GM21529 (cell line): Measurements from ENCODE around the gene ADARB2.

ENCODE experiments used
- ATAC-seq: cut with Tn5 transposase; IDR thresholded peaks from one replicate; pipeline ENCODE4 v1.9.1; 2021; ENCODE audit not compliant: unreplicated experiment

The ADARB2 gene

DNA sequence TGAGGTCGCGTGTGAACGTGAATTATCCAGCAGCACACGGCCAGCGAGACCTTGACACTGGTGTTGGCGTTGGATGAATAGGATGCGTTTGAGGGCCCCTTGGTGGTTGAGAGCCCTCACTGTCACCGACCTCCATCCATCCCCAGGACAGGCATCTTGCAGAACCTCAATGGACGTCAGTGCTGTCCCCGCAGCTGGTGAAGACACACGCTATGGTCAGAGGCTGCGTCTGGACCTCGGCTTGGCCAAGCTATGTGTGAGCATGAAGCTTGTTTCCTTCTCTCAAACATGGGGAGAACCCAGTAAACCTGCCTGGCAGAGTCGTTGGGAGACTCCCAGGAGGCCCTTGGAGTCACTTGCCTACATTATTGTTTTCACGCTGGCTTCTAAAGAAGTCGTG, 229.2 kb downstream of the ADARB2 start:
- ATAC-seq: no peak

DNA sequence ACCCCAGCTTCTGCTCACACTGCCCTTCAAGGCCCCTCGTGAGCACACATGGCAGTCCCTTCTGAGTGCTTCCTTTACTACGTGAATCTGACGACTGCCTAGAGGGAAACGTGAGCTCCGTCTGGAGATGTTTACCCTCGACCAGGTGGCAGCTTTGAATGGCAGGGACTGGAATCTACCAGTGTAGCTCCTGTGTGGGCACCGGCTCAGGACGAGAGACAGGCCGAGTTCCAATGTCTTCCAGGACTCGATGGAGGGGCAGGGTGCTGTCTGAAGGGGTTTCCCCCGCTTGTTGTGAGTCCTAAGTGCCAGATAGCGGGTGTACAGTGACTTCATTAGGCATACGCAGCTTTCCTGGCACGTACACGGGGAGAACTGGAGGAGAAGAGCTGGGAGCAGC, 229.9 kb downstream of the ADARB2 start:
- no peak for ATAC-seq

DNA sequence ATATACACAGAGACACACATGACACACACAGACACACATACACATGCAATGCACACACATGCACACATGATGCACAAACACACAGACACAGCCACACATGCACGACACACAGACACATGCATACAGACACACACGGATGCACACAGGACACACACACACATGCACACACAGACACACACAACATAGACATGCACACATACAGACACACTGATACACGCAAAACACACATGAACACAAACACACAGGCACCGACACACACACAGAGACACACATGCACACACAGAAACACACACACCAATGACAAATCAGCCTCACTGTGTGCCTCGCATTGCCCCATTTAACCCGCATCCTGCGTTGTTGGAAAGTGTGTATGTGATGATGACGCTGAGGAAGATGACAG, 232.4 kb downstream of the ADARB2 start:
- ATAC-seq: no peak

DNA sequence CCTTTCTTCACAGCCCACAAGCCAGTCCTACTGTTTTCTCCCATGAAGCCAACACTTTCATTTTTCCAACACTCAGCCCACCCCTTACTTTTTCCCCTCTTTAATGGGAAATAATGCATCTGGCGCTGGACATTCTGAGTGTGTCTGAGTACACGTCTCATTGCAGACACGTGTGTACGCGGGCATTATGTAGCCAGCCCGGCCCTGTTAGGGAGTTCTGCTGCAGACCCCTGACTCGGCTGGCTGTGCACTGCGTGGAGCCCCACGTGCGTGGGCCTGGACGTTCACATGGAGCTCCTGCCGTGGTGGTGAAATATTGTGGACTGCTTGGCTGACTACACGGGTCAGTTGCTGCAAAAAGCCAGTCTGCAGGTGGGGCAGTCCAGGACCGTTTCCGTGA, 233.0 kb downstream of the ADARB2 start:
- ATAC-seq: no peak

DNA sequence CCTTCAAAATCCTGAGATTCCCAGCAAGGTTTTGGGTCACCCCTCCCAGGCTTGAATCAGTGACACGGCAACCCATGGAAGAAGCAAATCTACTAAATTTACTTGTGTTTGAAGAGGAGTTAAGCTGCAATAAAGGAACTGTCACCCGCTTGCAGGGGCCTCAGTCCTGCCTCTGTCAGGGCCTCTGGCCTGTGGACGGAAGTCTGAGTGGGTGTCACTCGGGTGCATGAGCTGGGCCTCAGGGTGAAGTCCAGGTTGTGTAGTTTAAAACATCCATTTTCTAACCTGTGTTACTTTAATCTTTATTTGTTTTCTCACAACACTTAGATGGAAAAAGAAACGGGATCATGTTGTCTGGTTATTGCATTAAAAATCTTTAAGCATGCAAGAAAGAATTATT, 234.9 kb downstream of the ADARB2 start:
- ATAC-seq: no peak

DNA sequence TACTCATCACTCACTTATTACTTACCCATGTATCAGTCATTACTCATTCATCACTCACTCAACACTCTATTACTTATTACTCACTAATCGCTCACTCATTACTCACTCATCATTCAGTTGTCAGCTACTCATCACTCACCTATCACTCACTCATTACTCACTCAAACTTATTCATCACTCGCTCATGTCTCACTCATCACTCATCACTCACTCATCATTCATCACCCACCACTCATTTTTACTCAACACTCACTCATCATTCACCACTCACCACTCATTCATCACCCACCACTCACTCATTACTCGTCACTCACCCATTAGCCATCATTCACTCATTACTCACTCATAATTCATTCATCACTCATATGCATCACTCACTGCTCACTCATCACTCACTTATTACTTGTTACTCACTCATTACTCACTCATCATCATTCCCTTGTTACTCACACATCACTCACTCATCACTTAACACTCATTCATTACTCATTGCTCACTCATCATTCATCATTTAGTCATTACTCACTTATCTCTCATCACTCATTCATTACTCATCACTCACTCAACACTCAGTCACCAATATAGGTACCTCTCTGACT, 237.9 kb downstream of the ADARB2 start:
- ATAC-seq: no peak

DNA sequence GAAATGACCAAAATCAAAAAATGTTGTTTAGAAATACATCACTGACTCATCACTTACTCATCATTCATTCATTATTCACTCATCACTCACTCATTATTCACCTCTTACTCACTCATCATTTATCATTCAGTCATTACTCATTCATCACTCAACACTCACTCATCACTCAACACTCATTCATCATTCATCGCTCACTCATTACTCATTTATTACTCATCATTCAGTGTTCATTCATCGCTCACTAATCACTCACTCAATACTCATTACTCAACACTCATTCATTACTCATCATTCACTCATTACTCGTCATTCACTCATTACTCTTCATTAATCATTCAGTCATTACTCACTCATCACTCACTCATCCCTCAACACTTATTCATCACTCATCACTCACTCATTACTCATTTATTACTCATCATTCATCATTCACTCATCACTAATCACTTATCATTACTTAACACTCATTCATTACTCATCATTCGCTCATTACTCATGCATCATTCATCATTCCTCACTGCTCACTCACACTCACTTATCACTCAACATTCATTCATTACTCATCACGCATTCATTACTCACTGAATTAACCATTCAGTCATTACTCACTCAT, 238.5 kb downstream of the ADARB2 start:
- ATAC-seq: no peak

DNA sequence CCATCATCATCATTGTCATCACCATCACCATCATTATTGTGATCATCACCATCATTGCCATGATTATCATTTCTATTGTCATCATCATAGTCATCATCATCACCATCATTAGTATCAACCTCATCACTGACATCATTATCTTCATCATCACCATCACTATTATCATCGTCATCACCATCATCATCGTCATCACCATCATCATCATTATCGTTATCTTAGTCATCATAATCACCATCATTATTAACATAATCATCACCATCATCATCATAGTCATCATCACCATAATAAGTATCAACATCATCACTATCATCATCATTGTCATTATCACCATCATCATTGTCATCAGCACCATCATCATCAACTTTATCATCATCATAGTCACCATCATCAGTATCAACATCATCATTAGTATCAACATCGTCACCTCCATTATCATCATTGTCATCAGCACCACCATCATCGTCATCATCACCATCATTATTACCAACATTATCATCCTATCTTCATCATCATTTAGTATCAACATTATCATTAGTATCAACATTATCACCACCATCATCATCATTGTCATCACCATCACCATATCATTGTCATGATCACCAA, 241.3 kb downstream of the ADARB2 start:
- no peak for ATAC-seq

DNA sequence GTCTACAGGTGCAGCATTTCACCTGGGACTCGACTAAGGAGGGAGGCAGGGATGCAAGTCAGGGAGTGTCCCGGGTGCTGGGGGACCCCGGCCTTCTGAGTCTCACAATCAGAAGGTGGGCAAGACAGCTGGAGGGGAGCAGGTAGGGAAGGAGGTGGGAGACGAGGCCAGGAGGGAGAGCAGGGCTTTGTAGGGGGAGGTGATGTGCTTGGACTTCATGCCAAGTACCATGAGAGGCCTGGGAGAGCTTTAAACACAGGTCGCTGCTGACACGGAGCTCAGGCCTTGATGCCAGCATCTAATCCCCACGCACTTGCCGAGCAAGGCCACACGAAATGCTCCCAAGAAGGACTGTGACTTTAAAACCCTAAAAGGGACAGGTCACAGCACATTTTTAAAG, 244.7 kb downstream of the ADARB2 start:
- no peak for ATAC-seq

DNA sequence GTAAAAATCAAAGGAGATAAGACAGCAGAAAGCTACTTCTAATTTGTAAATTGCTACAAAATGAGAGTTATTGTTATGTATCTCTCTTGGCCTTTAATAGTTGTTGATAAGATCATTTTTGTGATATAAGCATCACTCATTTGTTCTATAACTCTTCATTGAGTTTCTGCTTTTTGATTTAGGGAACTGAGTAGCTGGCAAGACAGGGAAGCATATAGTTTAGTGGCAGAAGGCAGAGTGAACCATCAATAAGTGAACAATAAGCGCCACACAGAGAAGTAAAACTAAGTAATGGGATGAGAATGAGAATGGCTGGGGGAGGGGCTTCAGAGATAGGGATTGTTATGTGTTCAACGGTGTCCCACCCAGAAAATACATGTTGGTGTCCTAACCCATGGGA, 245.4 kb downstream of the ADARB2 start:
- ATAC-seq: no peak

DNA sequence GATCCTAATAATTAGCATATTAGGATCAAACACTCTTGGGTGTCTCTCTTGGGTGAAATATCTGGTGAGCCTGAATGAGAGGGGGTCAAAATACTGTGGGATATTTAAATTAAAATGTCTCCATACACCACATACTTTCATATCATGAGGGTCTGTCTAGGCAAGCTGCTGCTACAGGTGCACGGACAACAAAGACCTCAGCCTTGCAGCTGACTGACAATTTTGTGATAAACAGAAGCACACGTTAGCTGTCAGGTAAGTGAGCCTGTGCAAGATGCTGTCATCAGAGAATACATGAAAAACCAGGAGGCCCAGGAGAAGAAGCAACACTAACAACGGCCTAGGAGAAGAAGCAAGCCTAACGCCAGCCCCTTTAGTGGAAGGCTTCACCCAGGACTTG, 247.5 kb downstream of the ADARB2 start:
- ATAC-seq: no peak

DNA sequence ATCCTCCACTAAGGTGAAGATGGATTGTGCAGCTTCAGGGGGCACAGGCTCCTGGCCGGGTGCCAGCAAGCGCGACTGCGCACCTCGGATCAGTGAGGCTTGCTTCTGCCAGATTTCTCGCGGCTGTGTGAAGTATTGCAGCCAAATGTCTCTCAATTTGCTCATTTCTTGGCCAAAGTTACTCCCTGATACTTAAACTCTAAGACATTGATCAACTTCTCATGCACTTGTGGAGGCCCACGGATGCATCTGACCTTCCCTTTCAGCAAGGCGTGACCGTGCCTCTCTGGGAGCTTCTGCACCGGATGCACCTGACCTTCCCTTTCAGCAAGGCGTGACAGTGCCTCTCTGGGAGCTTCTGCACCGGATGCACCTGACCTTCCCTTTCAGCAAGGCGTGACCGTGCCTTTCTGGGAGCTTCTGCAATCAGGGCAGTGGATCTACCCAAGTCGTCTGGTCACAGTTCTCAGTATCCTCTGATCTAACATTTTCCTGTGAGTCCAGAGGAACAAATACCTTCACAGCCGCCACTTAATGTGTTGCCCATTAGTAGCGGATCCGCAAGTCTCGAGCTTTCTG, 248.3 kb downstream of the ADARB2 start:
- ATAC-seq: peak; percentile 99

DNA sequence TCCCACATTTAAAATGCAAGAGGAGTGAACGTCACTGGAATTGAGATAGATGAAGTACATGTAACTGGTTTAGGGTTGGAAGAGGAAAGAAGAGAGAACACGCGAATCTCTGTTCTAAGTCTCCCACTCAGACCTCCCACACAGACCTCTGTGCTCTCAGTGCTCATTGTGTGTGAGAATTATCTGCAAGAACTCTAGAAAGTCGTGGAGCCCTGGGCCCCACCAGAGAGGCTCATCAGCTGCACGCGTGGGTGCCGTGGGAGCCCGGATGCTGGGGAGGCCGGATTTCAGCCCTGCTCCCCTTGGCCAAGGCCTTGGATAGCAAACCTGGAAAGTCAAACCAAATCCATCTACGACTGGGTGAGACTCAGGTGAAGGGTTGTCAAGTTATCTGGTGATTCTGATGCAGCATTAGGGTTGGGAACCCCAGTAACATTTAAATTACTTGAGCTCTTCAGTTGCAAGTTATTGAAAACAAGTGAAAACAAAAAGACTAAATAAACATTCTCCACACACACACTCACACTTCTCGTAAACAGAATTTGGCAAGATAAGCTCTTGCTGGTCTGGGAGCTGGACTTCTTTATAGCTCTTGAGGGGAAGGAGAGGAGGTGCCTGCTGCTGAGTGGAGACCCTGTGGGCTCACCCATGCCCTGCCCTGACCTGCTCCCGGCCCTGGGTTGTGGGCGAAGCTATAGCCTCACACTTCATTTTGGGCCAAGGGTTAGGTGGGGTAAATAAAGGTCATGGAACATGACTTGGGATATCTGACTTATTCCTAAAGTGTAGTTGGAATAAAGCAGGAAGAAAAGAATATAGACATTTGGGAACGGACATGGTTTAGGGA, 250.3 kb downstream of the ADARB2 start:
- no peak for ATAC-seq

DNA sequence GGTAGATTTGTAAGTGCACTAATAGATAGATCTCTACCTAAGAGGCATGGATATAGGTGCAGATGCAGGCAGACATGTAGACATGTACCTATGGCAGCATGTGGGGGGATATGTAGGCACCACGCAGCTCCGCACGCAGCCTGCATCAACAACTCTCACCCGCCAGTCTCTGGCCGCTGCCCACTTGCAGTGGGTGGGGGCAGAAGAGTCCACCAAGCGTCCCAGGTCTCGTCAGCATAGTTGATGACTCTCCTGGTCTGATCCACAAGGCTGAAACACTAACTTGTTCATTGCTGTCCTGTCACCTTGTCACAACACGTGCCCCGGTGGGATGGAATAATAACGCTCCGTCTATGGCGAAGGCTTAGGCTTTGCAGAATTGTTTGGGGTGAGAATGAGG, 252.0 kb downstream of the ADARB2 start:
- no peak for ATAC-seq

DNA sequence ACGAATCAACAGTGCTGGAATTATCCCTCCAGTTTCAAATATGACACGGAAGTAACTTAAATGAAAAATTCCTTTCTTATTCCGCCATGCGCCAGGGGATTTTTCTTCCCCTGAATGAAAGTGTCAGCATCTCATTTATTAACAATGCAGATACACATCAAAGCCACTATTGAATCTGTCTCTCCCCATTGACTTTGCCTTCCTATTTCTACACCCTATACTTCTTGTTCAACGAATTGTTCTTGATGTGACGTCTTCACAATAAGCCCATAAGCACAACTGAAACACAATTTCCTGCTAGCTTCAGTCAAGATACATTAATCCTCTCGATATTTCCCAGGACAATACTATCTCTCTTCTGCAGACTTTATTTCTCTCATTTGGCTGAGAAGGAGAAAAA, 253.5 kb downstream of the ADARB2 start:
- no peak for ATAC-seq

DNA sequence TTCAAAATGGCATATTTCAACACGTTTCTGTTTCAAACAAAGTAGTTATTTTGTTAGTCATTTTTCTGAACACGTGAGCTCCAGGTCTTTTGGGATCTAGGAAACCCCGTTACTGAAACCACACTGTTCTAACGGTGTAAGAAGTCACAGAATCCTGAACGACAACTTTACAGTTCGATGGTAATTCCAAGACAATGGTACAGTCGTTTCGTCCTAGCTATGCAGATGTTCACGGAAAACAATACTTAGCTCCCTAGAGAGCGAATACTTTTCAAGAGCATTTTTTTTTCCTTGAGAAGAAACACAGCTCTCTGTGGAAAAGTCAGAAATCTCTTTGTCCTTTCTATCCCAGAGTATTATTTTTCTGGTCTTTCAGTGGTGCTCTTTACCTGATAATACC, 254.1 kb downstream of the ADARB2 start:
- ATAC-seq: no peak

DNA sequence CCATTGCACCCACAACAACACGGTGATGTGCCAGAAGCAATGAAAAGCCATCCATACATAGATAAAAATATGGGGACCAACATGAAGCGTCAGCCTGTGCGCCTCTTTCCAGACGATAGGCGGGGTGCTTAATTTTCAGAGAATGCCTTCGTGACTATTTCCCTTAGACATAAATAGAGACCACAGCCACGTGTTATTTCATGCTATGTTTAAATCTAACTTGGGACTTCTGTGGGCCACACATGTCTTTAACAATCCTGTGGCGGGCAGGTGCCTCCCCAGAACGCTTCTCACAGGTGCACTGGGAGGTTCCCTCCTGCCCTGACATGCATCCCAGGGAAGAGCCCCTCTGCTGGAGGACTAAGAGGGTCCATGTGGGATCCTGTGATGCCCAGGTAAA, 259.7 kb downstream of the ADARB2 start:
- no peak for ATAC-seq

DNA sequence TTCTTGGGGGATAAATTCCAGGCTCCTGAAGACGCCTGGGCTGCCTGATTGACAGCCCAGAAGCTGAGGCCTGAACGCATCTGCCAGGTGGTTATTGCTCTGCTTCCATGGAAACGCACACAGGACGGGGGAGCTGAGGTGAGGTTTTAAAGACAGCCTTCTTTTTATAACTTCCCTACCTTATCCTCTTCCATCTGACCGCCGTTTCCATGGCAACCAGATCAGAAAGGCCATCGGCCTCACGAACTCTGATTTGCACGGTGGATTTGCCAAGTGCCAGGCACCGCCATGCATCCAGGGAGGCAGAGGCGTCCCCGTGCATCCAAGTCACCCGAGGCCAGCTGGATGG, 260.9 kb downstream of the ADARB2 start:
- ATAC-seq: no peak

DNA sequence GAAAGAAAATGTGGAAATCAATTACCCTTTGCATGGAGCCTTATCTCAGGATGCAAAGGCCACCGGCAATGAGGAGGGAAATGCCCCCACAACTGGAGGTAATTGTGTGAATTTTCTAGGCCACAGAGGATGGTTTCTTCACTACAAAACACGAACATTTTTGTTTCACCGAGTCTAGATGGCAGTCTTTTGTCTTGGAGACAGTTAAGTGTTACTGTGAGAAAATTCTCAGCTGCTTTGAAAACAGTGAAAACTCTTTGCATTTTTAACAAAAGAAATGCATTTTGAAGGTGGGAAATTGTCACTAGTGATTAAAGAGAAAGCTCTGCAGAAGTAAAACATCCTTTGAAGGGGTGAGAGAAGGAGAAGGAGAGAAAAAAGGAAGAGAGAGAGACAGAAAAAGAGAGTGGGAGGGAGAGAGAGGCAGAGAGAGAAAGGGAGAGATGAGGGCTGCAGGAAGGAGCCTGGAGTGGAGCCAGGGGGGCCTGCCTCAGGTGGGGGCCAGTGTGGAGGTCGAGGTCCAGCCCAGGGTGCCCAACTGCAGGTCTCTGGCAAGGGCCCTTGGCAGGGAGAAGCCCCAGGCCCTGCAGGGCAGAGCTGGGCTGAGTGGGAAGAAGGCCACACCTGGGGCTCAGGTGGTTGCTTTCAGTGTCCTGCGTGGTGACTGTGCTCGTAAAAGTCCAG, 261.4 kb downstream of the ADARB2 start:
- no peak for ATAC-seq

DNA sequence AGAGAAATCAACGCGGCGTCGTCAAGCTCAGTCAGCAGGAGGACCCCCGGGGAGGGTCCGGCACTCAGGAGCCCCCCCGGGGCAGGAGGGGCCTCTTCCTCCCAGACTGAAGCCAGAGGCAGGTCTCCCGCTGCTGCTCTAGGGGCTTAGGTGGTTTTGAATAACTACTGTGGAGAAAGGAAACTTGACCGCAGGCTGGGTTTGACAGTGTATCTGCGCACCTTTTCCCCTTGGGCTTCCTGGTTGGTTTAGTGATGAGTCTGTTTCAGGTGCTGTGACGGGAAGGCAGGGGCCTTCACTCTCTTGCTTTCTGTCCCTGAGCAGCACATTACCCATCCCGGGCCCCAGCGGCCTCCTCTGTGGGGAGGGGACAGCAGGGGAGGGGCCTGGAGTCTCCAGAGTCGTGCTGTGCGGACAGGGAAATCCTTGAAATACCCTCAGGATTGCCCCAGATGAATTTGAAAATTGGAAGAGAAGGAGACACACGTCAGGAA, 262.2 kb downstream of the ADARB2 start:
- ATAC-seq: no peak
